HG02763 (cell line): Measurements from ENCODE around the gene RSRC2.
"Not testable (repeated sequence)": the region's sequence is repeated elsewhere in the genome, so short reads cannot be mapped to it uniquely, and the experiment has no call there.

Source experiments
- ATAC-seq: cut with Tn5 transposase; IDR thresholded peaks from one replicate; pipeline ENCODE4 v1.9.1; 2021; ENCODE audit warnings: mild to moderate bottlenecking, moderate library complexity; ENCODE audit not compliant: unreplicated experiment

The RSRC2 gene

DNA sequence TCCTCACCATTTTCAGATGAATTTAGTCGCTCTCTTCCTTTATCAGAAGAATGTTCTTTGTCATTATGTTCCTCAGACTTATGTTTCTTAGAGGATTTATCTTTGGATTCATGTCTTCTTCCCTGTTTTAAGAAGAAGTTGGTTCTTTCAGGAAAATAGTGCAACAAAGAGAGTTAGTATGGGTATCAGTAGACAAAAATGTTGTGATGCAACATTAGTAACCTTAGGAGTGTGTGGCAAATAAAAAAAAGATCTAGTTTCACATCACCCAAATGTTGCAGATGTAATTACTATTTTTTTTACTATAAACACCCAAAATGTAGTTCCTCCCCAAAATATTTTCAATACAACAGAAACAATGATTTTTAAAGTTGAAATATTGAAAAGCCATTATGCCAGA lies 7.8 kb downstream of the RSRC2 start:
- ATAC-seq: no peak

- ATAC-seq: no peak
Measured at GRCh38 chr12:122517877-122518276, 8.9 kb downstream of the RSRC2 start.

DNA sequence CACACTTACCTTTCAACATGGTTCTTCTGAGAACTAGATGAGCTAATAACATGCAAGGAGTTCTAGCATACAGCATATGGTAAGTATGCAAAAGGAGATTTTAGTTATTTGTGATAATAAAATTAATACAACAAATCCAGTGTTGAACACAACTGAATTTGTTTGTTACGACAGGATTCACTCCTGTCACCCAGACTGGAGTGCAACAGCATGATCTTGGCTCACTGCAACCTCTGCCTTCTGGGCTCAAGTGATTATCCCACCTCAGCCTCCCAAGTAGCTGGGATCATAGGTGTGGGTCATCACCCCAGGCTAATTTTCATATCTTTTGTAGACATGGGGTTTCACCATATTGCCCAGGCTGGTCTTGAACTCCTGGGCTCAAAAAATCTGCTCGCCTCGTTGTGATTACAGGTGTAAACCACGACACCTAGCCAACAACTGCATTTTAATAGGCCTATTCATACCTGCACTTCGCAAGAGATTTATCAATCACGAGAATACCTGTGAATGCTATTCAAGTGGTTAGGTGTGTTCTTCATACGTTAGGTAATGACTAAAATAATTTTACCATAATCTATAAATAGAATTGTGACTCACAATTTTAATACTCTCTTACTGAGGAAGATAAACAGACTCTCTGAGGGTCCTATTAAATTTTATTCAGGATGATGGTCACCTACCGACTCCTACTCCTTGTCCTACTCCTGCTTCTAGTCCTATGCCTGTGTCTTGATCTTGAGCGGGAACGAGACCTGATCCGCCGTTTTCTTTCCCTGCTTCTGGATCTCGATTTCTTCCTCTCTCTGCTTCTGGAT lies 10.0 kb downstream of the RSRC2 start:
- ATAC-seq: no peak

DNA sequence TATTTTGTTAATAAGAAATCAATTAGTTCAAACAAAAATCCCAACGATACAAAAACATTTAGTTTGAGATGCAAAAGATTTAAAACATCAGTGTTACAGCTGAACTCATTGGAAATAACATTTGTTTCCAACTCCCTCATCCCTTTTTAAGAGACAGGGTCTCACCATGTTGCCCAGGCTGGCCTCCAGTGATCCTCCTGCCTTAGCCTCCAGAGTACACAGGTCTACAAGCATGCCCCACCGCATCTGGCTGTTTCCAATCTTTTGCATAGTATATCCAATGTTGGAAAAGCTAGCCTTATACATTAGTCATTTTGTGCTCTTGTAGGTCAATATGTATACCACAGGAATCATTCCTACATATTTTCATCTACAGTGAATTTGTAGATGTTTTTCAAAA lies 11.5 kb downstream of the RSRC2 start:
- ATAC-seq: no peak

DNA sequence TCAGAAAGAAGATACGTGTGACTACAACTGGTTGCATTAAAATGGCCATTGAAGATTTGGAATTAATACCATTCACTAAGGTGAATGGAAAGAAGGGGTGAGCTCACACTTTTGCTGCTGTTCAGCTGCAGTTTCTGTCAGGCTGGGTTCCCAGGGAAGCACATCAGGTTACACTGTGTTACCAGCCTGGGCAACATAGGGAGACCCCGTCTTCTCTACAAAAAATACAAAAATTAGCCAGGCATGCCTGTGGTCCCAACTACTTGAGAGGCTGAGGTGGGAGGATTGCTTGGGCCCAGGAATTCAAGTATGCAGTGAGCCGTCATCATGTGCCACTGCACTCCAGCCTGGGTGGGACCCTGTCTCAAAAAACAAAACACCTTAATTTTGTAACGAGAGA lies 13.1 kb downstream of the RSRC2 start:
- ATAC-seq: no peak

- not testable (repeated sequence) for ATAC-seq
Measured at GRCh38 chr12:122513028-122513427, 13.7 kb downstream of the RSRC2 start.

DNA sequence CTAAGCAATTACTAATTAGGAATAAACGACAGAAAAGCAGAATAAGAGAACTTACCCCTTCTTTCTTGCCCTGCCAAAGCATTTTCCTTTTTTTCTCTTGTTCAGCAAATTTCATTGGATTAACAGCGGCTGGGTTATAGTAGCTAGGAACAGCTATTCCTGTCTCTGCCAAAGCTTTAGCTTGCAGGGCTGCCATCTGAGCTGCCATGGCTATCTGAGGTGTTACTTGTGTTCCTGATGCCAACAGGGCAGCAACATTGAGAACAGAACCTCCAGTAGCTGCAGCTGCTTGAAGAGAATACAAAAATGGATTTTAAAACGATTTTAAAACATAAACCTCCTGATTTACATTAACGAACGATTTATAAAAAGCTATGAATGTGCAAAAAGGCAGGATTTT lies 18.6 kb downstream of the RSRC2 start:
- no peak for ATAC-seq

- ATAC-seq: no peak
Measured at GRCh38 chr12:122506393-122506938, 20.3 kb downstream of the RSRC2 start.

- no peak for ATAC-seq
Measured at GRCh38 chr12:122505419-122506051, 21.2 kb downstream of the RSRC2 start.

DNA sequence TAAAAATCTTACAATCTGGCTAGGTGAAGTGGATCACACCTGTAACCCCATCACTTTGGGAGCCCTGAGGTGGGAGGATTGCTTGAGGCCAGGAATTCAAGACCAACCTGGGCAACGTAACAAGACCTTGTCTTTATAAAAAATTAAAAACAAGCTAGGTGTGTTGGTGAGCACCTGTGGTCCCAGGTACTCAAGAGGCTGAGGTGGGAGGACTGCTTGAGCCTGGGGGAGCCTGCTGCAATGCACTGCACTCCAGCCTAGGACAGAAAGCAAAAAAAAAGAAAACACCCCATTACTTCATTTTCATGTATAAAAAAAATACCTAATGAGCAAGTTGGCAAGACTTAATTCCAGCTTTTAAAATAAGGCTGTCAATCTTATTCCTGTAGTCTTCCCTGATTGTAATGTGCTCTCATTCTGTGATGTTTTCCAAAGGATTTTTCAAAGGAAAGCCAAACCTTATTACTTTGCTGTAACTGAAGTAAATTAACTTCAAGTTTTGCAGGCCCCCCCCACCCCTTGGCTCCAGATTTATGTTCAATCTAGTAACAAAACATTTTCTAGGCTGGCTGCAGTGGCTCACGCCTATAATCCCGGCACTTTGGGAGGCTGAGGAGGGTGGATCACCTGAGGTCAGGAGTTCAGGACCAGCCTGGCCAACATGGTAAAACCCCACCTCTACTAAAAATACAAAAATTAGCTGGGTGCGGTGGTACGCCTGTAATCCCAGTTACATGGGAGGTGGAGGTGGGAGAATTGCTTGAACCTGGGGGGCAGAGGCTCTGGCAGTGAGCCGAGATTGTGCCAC lies 22.7 kb downstream of the RSRC2 start:
- no peak for ATAC-seq

DNA sequence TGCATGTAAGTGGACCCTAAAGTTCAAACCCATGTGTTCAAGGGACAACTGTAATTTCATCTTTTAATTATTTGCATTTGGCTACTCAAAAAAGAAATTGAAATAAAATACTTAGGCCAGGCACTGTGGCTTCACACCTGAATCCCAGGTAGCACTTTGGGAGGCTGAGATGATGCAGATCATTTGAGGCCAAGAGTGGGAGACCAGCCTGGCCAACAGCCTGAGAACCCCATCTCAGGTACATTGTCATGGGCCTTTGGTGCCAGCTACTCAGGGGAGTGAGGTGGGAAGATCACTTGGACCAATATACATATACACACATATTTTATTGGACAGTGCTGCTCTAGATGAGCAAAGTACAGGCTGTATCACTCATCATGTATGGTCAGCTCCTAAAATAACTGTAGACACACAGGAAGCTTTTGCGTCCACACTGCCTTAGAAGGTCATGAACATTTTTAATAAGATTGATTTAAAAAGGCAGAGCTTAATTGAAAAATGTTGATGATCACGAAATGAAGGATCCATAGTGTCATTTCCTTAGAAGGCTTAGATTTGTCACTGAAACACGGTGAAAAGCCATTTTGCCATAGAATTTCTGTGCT lies 23.5 kb downstream of the RSRC2 start:
- ATAC-seq: no peak

DNA sequence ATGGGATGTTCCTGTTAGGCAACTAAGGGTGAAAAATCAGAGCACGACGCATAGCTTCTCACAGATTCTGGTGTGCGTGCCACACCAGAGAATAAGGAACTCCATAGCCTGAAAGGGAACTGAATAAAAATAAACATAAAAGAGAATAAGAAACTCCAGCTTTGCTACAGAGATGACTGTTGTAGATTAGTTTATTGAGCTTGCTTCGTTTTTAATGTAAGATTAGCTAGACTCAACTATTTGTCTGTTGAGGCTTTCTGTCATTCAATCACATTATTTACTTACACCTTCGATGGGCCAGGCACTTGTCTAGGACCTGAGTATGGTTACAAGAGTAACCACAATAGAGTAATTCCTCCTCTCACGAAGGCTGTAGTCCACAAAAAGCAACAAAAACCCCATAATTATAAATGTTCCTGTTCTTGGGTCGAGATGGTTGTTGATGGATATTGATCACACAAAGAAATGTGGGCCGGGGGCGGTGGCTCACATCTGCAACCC lies 25.2 kb downstream of the RSRC2 start:
- no peak for ATAC-seq

- ATAC-seq: peak; percentile 88
Measured at GRCh38 chr12:122500685-122501488, 25.8 kb downstream of the RSRC2 start, which contains the start of gene ZCCHC8. Gene ZCCHC8 (minus strand): TSS chr12:122500932. CDS start chr12:122500840, 92 bp downstream.

GRCh38 chr12:122499991-122500684 lies 26.6 kb downstream of the RSRC2 start:
- peak; percentile 22 for ATAC-seq

DNA sequence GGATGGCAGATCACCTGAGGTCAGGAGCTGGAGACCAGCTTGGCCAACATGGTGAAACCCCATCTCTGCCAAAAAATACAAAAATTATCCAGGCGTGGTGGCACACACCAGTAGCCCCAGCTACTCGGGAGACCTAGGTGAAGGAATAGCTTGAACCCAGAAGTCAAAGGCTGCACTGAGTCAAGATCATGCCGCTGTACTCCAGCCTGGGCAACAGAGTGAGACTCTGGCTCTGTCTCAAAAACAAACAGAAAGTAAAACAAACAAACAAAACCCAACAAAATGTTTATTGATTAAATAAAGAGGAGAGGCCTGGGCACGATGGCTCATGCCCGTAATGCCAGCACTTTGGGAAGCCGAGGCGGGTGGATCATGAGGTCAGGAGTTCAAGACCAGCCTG lies 31.5 kb downstream of the RSRC2 start:
- ATAC-seq: no peak

GRCh38 chr12:122493222-122493621 lies 33.5 kb downstream of the RSRC2 start:
- not testable (repeated sequence) for ATAC-seq

GRCh38 chr12:122491991-122492390 lies 34.7 kb downstream of the RSRC2 start:
- no peak for ATAC-seq

- no peak for ATAC-seq
Measured at GRCh38 chr12:122489038-122489437, 37.7 kb downstream of the RSRC2 start.

- ATAC-seq: not testable (repeated sequence)
Measured at GRCh38 chr12:122487807-122488206, 38.9 kb downstream of the RSRC2 start.
